Measurements from ENCODE around the gene PRDM15.

PRDM15 gene

GRCh38 chr21:41883582-41883981, 4.4 kb upstream of the PRDM15 start:
- DNase-seq, result no peak

DNA sequence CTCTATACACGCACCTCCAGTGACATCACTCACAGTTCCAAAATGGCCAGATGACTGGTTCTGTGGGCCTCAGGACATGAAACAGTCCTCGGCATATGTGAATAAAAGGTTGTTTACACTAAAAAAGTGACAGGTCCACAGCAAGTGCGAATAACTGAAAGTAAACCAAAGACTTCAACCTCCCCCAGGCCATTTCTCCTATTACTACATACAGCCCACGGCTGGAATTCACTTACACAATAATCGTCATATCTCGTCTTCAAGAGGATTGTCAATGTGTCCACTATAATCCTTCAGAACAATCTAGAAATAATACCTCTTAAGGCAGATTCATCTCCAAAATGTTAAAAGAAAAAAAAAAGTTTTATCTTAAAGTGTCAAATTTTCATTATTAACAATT, 1.9 kb upstream of the PRDM15 start:
- no peak for DNase-seq

DNA sequence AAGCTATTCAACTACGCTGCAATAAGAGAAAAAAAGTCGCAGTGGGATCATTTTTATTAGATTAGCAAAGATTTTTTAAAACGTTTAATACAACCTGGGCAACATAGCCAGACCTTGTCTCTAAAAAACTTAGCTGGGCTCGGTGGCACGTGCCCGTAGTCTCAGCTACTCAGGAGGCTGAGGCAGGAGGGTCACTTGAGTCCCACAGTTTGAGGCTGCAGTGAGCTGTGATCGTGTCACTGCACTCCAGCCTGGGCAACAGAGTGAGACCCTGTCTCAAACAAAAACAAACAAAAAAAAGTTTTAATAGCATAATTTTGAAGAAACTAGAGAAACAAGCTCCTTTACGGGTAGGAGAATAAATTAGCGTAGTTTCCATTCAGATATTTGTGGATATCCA, 1.0 kb upstream of the PRDM15 start:
- DNase-seq, result no peak

DNA sequence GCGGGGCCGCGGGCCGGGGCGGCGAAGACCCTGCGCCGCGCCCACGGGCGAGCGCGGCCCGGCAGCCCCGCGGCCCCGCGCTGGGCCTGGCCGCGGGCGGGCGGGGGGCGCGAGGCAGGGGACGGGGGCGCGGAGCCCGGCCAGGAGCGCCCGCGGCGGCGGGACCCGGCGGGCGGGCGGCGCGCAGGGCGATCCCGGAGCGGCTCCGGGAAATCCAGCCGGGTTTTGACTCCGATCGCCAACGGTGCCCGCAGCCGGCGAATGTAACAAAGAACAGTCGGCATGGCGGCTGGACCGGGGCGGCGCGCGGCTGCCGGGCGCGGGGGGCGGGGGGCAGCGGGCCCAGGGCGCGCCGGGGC, 334 bp downstream of the PRDM15 start:
- DNase-seq, result peak; percentile 63

- peak; percentile 14 for DNase-seq
Observed at GRCh38 chr21:41877901-41878830, 978 bp downstream of the PRDM15 start.

- no peak for DNase-seq
Observed at GRCh38 chr21:41876928-41877652, 2.1 kb downstream of the PRDM15 start.

- DNase-seq, result no peak
Observed at GRCh38 chr21:41876396-41876795, 2.7 kb downstream of the PRDM15 start.

DNA sequence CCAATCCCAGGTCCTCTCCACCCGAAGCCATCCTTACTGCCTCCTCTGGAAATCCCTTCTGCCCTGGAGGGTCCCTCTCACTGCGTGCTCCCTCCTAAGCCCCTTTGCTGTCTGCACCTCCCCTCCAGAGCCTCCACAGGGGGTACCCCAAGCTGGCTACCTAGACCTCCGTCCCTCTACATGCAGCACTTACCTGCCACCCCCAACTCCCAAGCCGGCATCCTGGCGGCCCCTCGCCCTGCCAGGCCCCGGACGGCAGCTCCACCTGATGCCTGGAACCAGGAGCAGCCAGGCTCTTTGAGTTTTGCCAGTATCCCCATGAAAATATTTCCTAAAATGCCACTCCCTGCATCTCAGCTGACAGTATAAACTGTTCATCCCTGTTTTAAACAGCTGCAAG, 4.1 kb downstream of the PRDM15 start:
- no peak for DNase-seq

DNA sequence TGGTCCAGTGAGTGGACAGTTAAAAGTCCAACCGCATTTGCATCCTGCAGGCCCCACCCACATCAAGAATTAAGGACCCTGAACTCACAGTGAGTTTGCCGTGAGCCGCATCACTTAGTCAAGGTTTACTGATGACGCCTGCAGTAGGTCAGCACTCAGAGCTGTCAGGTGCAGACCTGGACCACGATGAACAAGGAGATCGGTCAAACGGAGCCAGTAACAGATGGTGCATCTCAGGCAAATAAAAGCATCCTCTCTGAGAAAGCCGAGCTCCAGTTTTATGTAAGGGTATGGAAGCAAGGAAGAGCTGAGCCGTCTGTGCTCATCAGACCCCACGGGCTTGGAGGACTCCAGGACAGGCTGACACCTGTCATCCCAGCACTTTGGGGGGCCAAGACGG, 4.5 kb downstream of the PRDM15 start:
- no peak for DNase-seq

GRCh38 chr21:41873426-41873825, 5.7 kb downstream of the PRDM15 start:
- no peak for DNase-seq

GRCh38 chr21:41873005-41873404, 6.1 kb downstream of the PRDM15 start:
- DNase-seq, result no peak

DNA sequence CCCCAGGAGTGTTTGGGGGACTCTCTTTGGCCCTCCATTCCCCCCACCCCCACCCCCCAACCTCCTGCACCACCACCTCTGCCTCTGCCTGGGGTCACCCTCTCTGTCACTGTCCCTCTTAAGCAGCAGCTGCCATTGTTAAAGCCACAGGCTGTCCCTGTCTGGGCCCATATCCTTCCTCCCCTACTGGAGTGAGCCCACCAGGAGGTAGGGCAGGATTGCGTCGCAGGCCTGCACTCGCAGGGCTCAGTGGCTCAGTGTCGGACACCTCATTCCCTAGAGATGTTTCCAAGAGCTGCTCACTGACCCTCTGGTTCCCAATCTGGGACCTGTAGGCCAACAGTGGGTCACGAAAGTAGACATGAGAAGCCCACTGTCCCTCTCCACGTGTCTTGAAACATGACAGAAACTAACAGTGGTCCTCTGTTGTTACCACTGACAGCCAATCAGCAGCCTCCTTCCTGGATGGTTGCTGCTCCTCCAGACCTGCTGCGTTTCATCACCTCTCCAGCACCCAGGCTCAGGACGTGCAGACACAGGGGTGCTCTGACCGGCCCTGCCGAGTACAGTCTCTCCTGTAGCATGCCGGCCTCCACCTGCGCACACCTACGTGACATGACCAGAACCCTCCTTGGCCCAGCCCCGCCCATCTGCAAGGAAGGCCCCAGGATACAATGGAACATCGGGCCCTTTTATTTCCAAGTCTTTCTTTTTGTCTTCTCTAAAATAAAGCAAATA, 7.7 kb downstream of the PRDM15 start:
- no peak for DNase-seq

GRCh38 chr21:41869771-41870170, 9.4 kb downstream of the PRDM15 start:
- no peak for DNase-seq

- no peak for DNase-seq
Observed at GRCh38 chr21:41868062-41868710, 11.0 kb downstream of the PRDM15 start.

GRCh38 chr21:41867313-41867712, 11.8 kb downstream of the PRDM15 start:
- DNase-seq, result no peak

GRCh38 chr21:41866274-41866809, 12.8 kb downstream of the PRDM15 start:
- DNase-seq, result no peak

- no peak for DNase-seq
Observed at GRCh38 chr21:41865002-41865777, 14.0 kb downstream of the PRDM15 start.

- DNase-seq, result no peak
Observed at GRCh38 chr21:41864311-41865001, 14.7 kb downstream of the PRDM15 start.

DNA sequence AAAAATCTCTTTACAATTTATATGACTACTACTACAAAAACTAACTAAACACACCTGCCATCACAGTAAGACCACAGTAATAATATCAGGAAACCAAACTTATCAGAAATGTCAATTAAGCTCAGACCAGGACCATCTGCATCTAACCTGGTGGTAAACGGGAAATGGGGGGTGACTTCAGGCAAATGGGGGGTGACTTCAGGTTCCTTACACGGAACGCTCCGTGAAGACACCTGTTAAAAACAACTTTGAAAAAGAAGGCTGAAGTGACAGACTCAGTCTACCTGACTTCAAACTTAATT, 15.8 kb downstream of the PRDM15 start:
- no peak for DNase-seq

DNA sequence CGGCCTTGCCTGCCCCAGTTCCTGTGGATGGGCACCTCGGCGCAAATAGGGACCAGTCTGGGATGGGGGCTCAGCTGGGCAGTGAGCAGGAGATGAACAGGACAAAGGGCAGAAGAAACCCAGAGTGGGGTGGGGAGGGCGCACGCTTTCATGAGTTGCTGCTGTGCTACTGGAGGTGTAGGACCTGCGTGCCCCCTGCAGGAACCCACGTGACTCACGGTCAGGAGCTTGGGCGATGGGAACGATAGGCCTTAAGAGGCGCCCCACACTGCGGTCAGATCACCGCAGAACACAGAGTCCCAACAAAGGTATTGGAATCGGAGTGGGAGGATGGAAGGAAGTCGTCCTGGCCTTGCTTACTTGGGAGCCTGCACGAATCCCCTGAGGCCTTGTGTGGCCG, 17.2 kb downstream of the PRDM15 start:
- DNase-seq, result no peak

- DNase-seq, result no peak
Observed at GRCh38 chr21:41861255-41861654, 17.9 kb downstream of the PRDM15 start.
